H1 (cell line): ENCODE data around the gene CACNA2D3.

Experiments used
- CTCF ChIP-seq, 3 experiments: IDR thresholded peaks; 1 replicate in 2 of 3; 2 replicates in 1 of 3; pipeline versions ENCODE4 v1.5.1 to v1.6.1; 2011; ENCODE audit warnings: low read length in 3 of 3, mild to moderate bottlenecking in 3 of 3, inconsistent platforms in 2 of 3, low read depth in 1 of 3, moderate library complexity in 1 of 3; ENCODE audit not compliant: insufficient read depth in 1 of 3; ENCODE audit errors: control extremely low read depth in 1 of 3
- EZH2 ChIP-seq: fragments of 200-600 bp; sonication (generic); IDR thresholded peaks from 2 replicates; pipeline ENCODE4 v1.7.1; 2012; ENCODE audit warnings: low read depth, mild to moderate bottlenecking, moderate library complexity, low read length, inconsistent platforms; ENCODE audit not compliant: severe bottlenecking
- HDAC6 ChIP-seq: IDR thresholded peaks from one replicate; pipeline ENCODE4 v1.7.1; 2012; ENCODE audit warnings: low read depth, mild to moderate bottlenecking, inconsistent platforms, low read length, moderate library complexity
- POLR2AphosphoS5 ChIP-seq: IDR thresholded peaks from 2 replicates; pipeline ENCODE4 v1.6.1; 2011; ENCODE audit warnings: low read depth, low read length
- RAD21 ChIP-seq, 2 experiments: IDR thresholded peaks in 1 of 2; conservative IDR thresholded peaks in 1 of 2; 2 replicates each; pipeline ENCODE4 v1.6.1; 2011; ENCODE audit warnings: low read depth in 2 of 2, low read length in 2 of 2, improper control_type of control experiment in 1 of 2, inconsistent platforms in 1 of 2, mild to moderate bottlenecking in 1 of 2, moderate library complexity in 1 of 2
- SIN3A ChIP-seq, 2 experiments: IDR thresholded peaks in 1 of 2; conservative IDR thresholded peaks in 1 of 2; 2 replicates each; pipeline ENCODE4 v1.6.1; 2011 to 2012; ENCODE audit warnings: low read length in 2 of 2, improper control_type of control experiment in 1 of 2, low read depth in 1 of 2, mild to moderate bottlenecking in 1 of 2
- SP2 ChIP-seq: IDR thresholded peaks from 2 replicates; pipeline ENCODE4 v1.6.1; 2012; ENCODE audit warnings: mild to moderate bottlenecking, low read length, inconsistent platforms

DNA sequence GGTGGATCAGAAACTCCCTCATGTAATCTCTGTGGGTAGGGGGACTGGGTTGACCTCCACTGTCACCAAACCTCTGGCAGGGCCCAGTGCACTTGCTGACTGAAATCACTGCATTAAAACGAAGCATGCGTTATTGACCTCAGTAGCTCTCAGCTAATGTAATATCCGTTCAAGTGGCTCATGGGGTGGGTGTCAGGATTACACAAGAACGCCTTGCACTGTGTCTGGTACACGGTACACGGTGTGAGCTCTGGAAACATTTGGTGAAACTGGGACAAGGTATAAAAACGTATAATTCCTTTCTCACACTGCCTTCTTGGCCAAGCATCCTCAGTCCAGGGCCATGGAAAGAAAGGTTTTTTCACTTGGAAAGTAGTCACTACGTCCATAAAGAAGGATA lies 793.6 kb downstream of the CACNA2D3 start:
- TF ChIP-seq SP2, result no peak
- no peak for TF ChIP-seq RAD21 (IDR thresholded peaks at IDR 0.05 in 1 of 2, conservative IDR thresholded peaks at IDR 0.05 in 1 of 2; ENCODE audit: low read depth in 2 of 2, low read length in 2 of 2)
- TF ChIP-seq SIN3A (conservative IDR thresholded peaks at IDR 0.05 in 1 of 2, IDR thresholded peaks at IDR 0.05 in 1 of 2; ENCODE audit: low read depth in 1 of 2, low read length in 2 of 2), result no peak
- no peak for TF ChIP-seq EZH2
- TF ChIP-seq CTCF (IDR thresholded peaks at IDR 0.05; ENCODE audit: control extremely low read depth in 1 of 3, insufficient read depth in 1 of 3, low read depth in 1 of 3, low read length in 3 of 3), result no peak
- no peak for TF ChIP-seq HDAC6
- no peak for TF ChIP-seq POLR2AphosphoS5
